ENCODE data around the gene USP12.

DNA sequence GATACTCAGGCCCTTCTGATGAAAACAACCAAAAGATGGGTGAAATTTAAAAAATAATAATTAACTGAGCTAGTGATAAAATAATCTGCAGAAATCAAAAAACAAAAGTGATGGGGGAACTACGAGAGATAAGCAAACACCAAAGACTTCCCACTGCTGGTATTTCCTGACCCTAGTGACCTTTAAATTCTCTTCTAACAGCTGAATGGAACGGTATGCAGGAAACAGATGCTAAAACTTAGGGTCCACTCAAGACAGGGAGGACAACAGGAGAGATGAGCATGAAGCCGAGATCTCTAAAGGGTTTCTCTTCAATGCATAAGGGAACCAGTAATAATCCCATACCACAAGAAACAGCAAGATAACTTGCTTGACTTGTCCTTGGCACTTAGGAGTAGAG, 50.8 kb downstream of the USP12 start:
- TF ChIP-seq POLR2A (IDR thresholded peaks at IDR 0.05) (no peak), POLR2AphosphoS5 (IDR thresholded peaks at IDR 0.05) (no peak)
- TF ChIP-seq, protein P1, sequence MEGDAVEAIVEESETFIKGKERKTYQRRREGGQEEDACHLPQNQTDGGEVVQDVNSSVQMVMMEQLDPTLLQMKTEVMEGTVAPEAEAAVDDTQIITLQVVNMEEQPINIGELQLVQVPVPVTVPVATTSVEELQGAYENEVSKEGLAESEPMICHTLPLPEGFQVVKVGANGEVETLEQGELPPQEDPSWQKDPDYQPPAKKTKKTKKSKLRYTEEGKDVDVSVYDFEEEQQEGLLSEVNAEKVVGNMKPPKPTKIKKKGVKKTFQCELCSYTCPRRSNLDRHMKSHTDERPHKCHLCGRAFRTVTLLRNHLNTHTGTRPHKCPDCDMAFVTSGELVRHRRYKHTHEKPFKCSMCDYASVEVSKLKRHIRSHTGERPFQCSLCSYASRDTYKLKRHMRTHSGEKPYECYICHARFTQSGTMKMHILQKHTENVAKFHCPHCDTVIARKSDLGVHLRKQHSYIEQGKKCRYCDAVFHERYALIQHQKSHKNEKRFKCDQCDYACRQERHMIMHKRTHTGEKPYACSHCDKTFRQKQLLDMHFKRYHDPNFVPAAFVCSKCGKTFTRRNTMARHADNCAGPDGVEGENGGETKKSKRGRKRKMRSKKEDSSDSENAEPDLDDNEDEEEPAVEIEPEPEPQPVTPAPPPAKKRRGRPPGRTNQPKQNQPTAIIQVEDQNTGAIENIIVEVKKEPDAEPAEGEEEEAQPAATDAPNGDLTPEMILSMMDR (IDR thresholded peaks at IDR 0.05), result no peak

All from prostate gland (tissue), 2 donors.